Hepatocyte (in vitro differentiated cells): ENCODE results near the gene STON1. TPM values are rescaled to one million over a fixed set of nuclear protein-coding genes. Genes with fewer than 3 reads are reported as not detected.

Source experiments
- DNase-seq: peaks from one replicate; pipeline ENCODE4 v3.0.0-alpha.2; 2016; ENCODE audit warnings: low spot score
- H2AFZ ChIP-seq: fragments of 200-600 bp; sonication (generic); 2 replicates; pipeline ENCODE4 v1.6.0; 2016; ENCODE audit warnings: antibody characterized with exemption, mild to moderate bottlenecking
- H3K27ac ChIP-seq: fragments of 200-600 bp; sonication (generic); 2 replicates; pipeline ENCODE4 v1.5.1; 2016; ENCODE audit warnings: mild to moderate bottlenecking
- H3K27me3 ChIP-seq: fragments of 200-600 bp; sonication (generic); 2 replicates; pipeline ENCODE4 v1.6.1; 2016
- H3K36me3 ChIP-seq: fragments of 200-600 bp; sonication (generic); replicated peaks from 2 replicates; pipeline ENCODE4 v1.5.1; 2016; ENCODE audit warnings: low read depth; ENCODE audit not compliant: insufficient read depth
- H3K4me1 ChIP-seq: fragments of 200-600 bp; sonication (generic); 2 replicates; pipeline ENCODE4 v1.5.1; 2016; ENCODE audit warnings: mild to moderate bottlenecking, moderate library complexity; ENCODE audit not compliant: insufficient read depth
- H3K4me2 ChIP-seq: fragments of 200-600 bp; sonication (generic); 2 replicates; pipeline ENCODE4 v1.6.0; 2016
- H3K4me3 ChIP-seq: fragments of 200-600 bp; sonication (generic); 2 replicates; pipeline ENCODE4 v1.5.1; 2016; ENCODE audit warnings: mild to moderate bottlenecking
- H3K79me2 ChIP-seq: fragments of 200-600 bp; sonication (generic); 2 replicates; pipeline ENCODE4 v1.6.0; 2017; ENCODE audit warnings: mild to moderate bottlenecking
- H3K9me2 ChIP-seq: fragments of 200-600 bp; sonication (generic); replicated peaks from 2 replicates; pipeline ENCODE4 v1.6.0; 2017; ENCODE audit warnings: mild to moderate bottlenecking; ENCODE audit not compliant: insufficient read depth
- H3K9me3 ChIP-seq: fragments of 200-600 bp; sonication (generic); 2 replicates; pipeline ENCODE4 v1.5.1; 2016; ENCODE audit warnings: low read depth, mild to moderate bottlenecking
- H4K20me1 ChIP-seq: fragments of 200-600 bp; sonication (generic); 2 replicates; pipeline ENCODE4 v1.6.0; 2016; ENCODE audit warnings: mild to moderate bottlenecking; ENCODE audit not compliant: insufficient read depth, poor library complexity, severe bottlenecking
- CTCF ChIP-seq: fragments of 200-600 bp; sonication (generic); IDR thresholded peaks from 2 replicates; pipeline ENCODE4 v1.5.1; 2016; ENCODE audit warnings: antibody characterized with exemption, mild to moderate bottlenecking; ENCODE audit not compliant: poor library complexity
- EZH2 ChIP-seq: fragments of 200-600 bp; sonication (generic); IDR thresholded peaks from 2 replicates; pipeline ENCODE4 v1.6.1; 2016; ENCODE audit warnings: antibody characterized with exemption, mild to moderate bottlenecking, borderline replicate concordance
- EZH2phosphoT487 ChIP-seq: fragments of 200-600 bp; sonication (generic); IDR thresholded peaks from one replicate; pipeline ENCODE4 v1.6.1; 2018; ENCODE audit warnings: antibody characterized with exemption, mild to moderate bottlenecking, low read depth, moderate library complexity; ENCODE audit not compliant: unreplicated experiment, severe bottlenecking
- WGBS: methylation state at CpG from one replicate; pipeline ENCODE4 v1.1.6; 2016; ENCODE audit warnings: low lambda C conversion rate; ENCODE audit errors: missing lambda C conversion rate; 5-methylcytosine and 5-hydroxymethylcytosine counted together
- polyA plus RNA-seq: library from polyadenylated mRNA; unstranded; fragments of >200 nt; fragmentation: Nextera tagmentation; extraction: Ambion mirVana; gene quantifications from 2 replicates; pipeline ENCODE4 v1.2.1, GENCODE V29; 2016
- total RNA-seq: library from RNA; depleted of rRNA; stranded (reverse); fragments of >200 nt; gene quantifications from 2 replicates; pipeline ENCODE4 v1.2.3, GENCODE V29; 2014

The STON1 gene
- total and polyA plus RNA-seq, 2 experiments from 2014 or later = 12.2 to 22.0 TPM

DNA sequence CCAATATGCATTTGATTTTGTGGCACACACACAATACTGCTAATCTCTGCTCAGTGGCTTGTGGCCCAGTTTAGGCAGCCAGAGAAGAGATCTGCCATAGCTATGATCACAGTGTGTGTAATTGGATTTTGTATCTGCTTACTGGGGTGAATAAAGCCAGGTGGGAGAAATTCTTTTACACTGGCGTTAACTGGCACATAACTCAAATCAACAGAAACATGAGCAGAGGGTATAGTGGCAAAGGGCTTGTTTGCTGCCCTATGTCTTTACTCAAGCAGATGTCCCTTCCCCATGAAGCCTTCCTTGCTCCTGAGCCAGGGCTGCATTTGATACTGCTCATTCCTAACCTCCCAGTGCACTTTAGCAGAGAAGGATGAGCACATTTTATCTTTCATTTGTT, 28.5 kb downstream of the STON1 start:
- TF ChIP-seq EZH2phosphoT487 (no peak), EZH2 (no peak), CTCF (no peak)
- Histone ChIP-seq H2AFZ (no peak overlapping the region), H4K20me1 (no peaks in the 10 kb centered on the region), H3K9me2 (no peaks in the 10 kb centered on the region), H3K4me3 (no peak overlapping the region), H3K9me3 (no peaks in the 10 kb centered on the region), H3K4me2 (no peak overlapping the region), H3K27ac (no peak overlapping the region), H3K79me2 (no peaks in the 10 kb centered on the region), H3K27me3 (no peaks in the 10 kb centered on the region), H3K4me1 (no peaks in the 10 kb centered on the region), H3K36me3 (no peaks in the 10 kb centered on the region)
- 94% methylated on average over 1 of the region's 1 CpG for WGBS
- no peak for DNase-seq

- Histone ChIP-seq H4K20me1 (no peaks in the 10 kb centered on the region), H3K79me2 (no peaks in the 10 kb centered on the region), H2AFZ (no peak overlapping the region), H3K9me3 (no peaks in the 10 kb centered on the region), H3K27me3 (no peaks in the 10 kb centered on the region), H3K27ac (no peak overlapping the region), H3K4me2 (no peak overlapping the region), H3K9me2 (no peaks in the 10 kb centered on the region), H3K4me3 (no peak overlapping the region), H3K36me3 (no peaks in the 10 kb centered on the region), H3K4me1 (no peaks in the 10 kb centered on the region)
- no peak for TF ChIP-seq EZH2phosphoT487
- TF ChIP-seq CTCF = no peak
- TF ChIP-seq EZH2 = no peak
- DNase-seq = no peak
- 86% methylated on average over 5 of the region's 5 CpGs for whole genome bisulfite sequencing
These were observed 30.7 kb downstream of the STON1 start for GRCh38 chr2:48560546-48561209.

- no peaks in the 10 kb centered on the region for H3K79me2 ChIP-seq
- H3K9me2 ChIP-seq = no peaks in the 10 kb centered on the region
- TF ChIP-seq EZH2phosphoT487 = no peak
- no peak for TF ChIP-seq CTCF
- TF ChIP-seq EZH2 = no peak
- H3K36me3 ChIP-seq = no peaks in the 10 kb centered on the region
- WGBS = 95% methylated on average over 4 of the region's 4 CpGs
- no peaks in the 10 kb centered on the region for H3K4me1 ChIP-seq
- no peaks in the 10 kb centered on the region for H3K27me3 ChIP-seq
- no peak overlapping the region for H3K4me3 ChIP-seq
- no peak overlapping the region for H3K4me2 ChIP-seq
- no peaks in the 10 kb centered on the region for H4K20me1 ChIP-seq
- DNase-seq = no peak
- H2AFZ ChIP-seq = no peak overlapping the region
- no peak overlapping the region for H3K27ac ChIP-seq
- no peaks in the 10 kb centered on the region for H3K9me3 ChIP-seq
These were observed 32.3 kb downstream of the STON1 start for GRCh38 chr2:48562281-48562680.
